HG02610 (cell line): Measurements from ENCODE around the gene BTBD1.
"Not testable (repeated sequence)": the region's sequence is repeated elsewhere in the genome, so short reads cannot be mapped to it uniquely, and the experiment has no call there.

Source experiments
- ATAC-seq: cut with Tn5 transposase; IDR thresholded peaks from one replicate; pipeline ENCODE4 v1.9.1; 2021; ENCODE audit warnings: mild to moderate bottlenecking, moderate library complexity; ENCODE audit not compliant: unreplicated experiment

BTBD1 gene

GRCh38 chr15:83061680-83062079 is 5.4 kb downstream of the BTBD1 start:
- no peak for ATAC-seq

GRCh38 chr15:83057696-83058376 is 9.2 kb downstream of the BTBD1 start:
- no peak for ATAC-seq

- ATAC-seq = no peak
Measured at GRCh38 chr15:83057002-83057401, 10.1 kb downstream of the BTBD1 start.

- ATAC-seq = no peak
Measured at GRCh38 chr15:83053151-83053550, 13.9 kb downstream of the BTBD1 start.

GRCh38 chr15:83046558-83047127 is 20.4 kb downstream of the BTBD1 start:
- ATAC-seq = no peak

- ATAC-seq = no peak
Measured at GRCh38 chr15:83044156-83044555, 22.9 kb downstream of the BTBD1 start.

GRCh38 chr15:83039206-83039605 is 27.8 kb downstream of the BTBD1 start:
- ATAC-seq = no peak

- ATAC-seq = no peak
Measured at GRCh38 chr15:83036253-83036652, 30.8 kb downstream of the BTBD1 start.

- not testable (repeated sequence) for ATAC-seq
Measured at GRCh38 chr15:83031234-83031633, 35.8 kb downstream of the BTBD1 start.

GRCh38 chr15:83030021-83030420 is 37.0 kb downstream of the BTBD1 start:
- ATAC-seq = no peak

- no peak for ATAC-seq
Measured at GRCh38 chr15:83018436-83018835, 48.6 kb downstream of the BTBD1 start.

GRCh38 chr15:83016906-83017305 is 50.1 kb downstream of the BTBD1 start:
- ATAC-seq = no peak

GRCh38 chr15:83015361-83015760 is 51.7 kb downstream of the BTBD1 start:
- ATAC-seq = no peak

- ATAC-seq = no peak
Measured at GRCh38 chr15:83014205-83014653, 52.8 kb downstream of the BTBD1 start.

GRCh38 chr15:83012636-83013035 is 54.4 kb downstream of the BTBD1 start:
- no peak for ATAC-seq

GRCh38 chr15:83012076-83012426 is 55.0 kb downstream of the BTBD1 start:
- ATAC-seq = no peak

GRCh38 chr15:83011271-83012075 is 55.6 kb downstream of the BTBD1 start, which contains the start of gene C15orf40:
TSS of gene C15orf40 (minus strand) at chr15:83011639. CDS start at chr15:83011607, 32 bp downstream.
- peak; percentile 85 for ATAC-seq

GRCh38 chr15:83010709-83011270 is 56.3 kb downstream of the BTBD1 start:
- ATAC-seq = peak; percentile 58

GRCh38 chr15:83000672-83001031 is 66.4 kb downstream of the BTBD1 start:
- ATAC-seq = not testable (repeated sequence)

- peak; percentile 59 for ATAC-seq
Measured at GRCh38 chr15:82999905-83000671, 67.0 kb downstream of the BTBD1 start.

GRCh38 chr15:82999426-82999825 is 67.6 kb downstream of the BTBD1 start:
- no peak for ATAC-seq
